NCI-H69 (cell line): ENCODE measurements around the gene NONO.
"Not testable (repeated sequence)": the region's sequence is repeated elsewhere in the genome, so short reads cannot be mapped to it uniquely, and the experiment has no call there.

Experiments
- DNase-seq: peaks from one replicate; lab custom pipeline; 2025; lab: John Stamatoyannopoulos, UW

NONO gene

GRCh38 chrX:71285929-71286328 is 2.5 kb downstream of the NONO start:
- DNase-seq: no peak

- DNase-seq: no peak
Observed at GRCh38 chrX:71291381-71291780, 7.9 kb downstream of the NONO start.

GRCh38 chrX:71292669-71293365 is 9.4 kb downstream of the NONO start:
- no peak for DNase-seq

- DNase-seq: no peak
Observed at GRCh38 chrX:71296806-71297205, 13.4 kb downstream of the NONO start.

GRCh38 chrX:71298119-71298518 is 14.7 kb downstream of the NONO start:
- no peak for DNase-seq

GRCh38 chrX:71300064-71300463 is 16.6 kb downstream of the NONO start:
- DNase-seq: not testable (repeated sequence)

- DNase-seq: not testable (repeated sequence)
Observed at GRCh38 chrX:71300495-71300894, 17.1 kb downstream of the NONO start.

- peak; percentile 14 for DNase-seq
Observed at GRCh38 chrX:71301195-71301924, 17.9 kb downstream of the NONO start, which contains the start of gene ITGB1BP2. TSS of gene ITGB1BP2 (plus strand) at chrX:71301750. CDS start at chrX:71301807, 57 bp downstream.

- no peak for DNase-seq
Observed at GRCh38 chrX:71302461-71303213, 19.2 kb downstream of the NONO start.

- DNase-seq: no peak
Observed at GRCh38 chrX:71304561-71304960, 21.1 kb downstream of the NONO start.

GRCh38 chrX:71315917-71316316 is 32.5 kb downstream of the NONO start:
- DNase-seq: no peak

GRCh38 chrX:71316959-71317358 is 33.5 kb downstream of the NONO start:
- not testable (repeated sequence) for DNase-seq

- no peak for DNase-seq
Observed at GRCh38 chrX:71320126-71320525, 36.7 kb downstream of the NONO start.

- DNase-seq: no peak
Observed at GRCh38 chrX:71321731-71322130, 38.3 kb downstream of the NONO start.

GRCh38 chrX:71324452-71324851 is 41.0 kb downstream of the NONO start:
- not testable (repeated sequence) for DNase-seq

GRCh38 chrX:71326394-71326793 is 43.0 kb downstream of the NONO start:
- DNase-seq: no peak

- DNase-seq: not testable (repeated sequence)
Observed at GRCh38 chrX:71349151-71349665, 65.8 kb downstream of the NONO start.

GRCh38 chrX:71349867-71350266 is 66.4 kb downstream of the NONO start:
- not testable (repeated sequence) for DNase-seq
